Ovary (tissue), 3 donors: ENCODE data around the gene RFX3.

Experiments
- CTCF ChIP-seq, 3 donors: fragments of 450-650 bp in 2 of 3; fragments of 200-600 bp in 1 of 3; IDR thresholded peaks; one replicate each; pipeline versions ENCODE4 v1.5.1 to v1.8.0; 2016 to 2022; ENCODE audit warnings: antibody characterized with exemption in 3 of 3, mild to moderate bottlenecking in 1 of 3
- POLR2A ChIP-seq: fragments of 450-650 bp; IDR thresholded peaks from one replicate; pipeline ENCODE4 v1.6.1; 2017; ENCODE audit warnings: antibody characterized with exemption, mild to moderate bottlenecking, moderate library complexity
- donor health status: DM: no; HTN: no; CAD: no.

- TF ChIP-seq CTCF (IDR thresholded peaks at IDR 0.05) (no peak), POLR2A (no peak)
Observed at GRCh38 chr9:3290231-3290840, 235.5 kb downstream of the RFX3 start.
